Measurements from ENCODE around the gene KSR1. TPM values are rescaled to one million over a fixed set of nuclear protein-coding genes. Genes with fewer than 3 reads are reported as not detected.

The KSR1 gene
- total RNA-seq, 2 experiments from 2014 or later, result 96.6 to 113 TPM

DNA sequence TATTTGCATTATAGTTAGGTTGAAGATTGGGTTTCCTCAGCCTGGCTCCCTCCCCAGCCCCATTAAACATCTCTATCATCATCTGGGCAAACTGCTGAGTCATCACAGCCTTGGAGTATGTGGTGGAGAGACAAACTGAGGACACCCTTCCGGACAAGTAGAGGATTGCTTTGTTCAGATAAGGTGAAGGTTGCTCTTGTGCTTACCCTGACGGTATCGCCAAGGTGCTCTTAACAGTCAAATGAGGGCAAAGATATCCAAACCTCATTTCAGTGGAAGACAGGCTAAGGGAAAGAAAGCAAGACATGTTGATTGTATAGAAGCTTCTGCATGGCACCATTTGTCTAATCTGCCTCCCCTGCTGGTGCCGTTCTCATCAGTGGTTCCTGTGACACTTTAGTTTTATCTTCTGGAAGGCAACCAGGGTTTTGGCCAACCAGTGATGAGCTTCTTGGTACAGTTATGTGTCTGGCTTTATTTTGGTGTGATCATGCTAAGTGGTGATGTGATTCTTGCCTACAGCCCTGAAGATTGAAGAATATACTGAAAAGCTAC lies 117.8 kb downstream of the KSR1 start:
- H3K36me3 Mint-ChIP-seq (ENCODE audit: low read depth), result peaks cover 26% of the 10 kb centered on the region
- H3K4me1 Mint-ChIP-seq, result peaks cover 83% of the 10 kb centered on the region
- no peaks in the 10 kb centered on the region for H3K9me3 Mint-ChIP-seq (ENCODE audit: low read depth)
- no peak for ATAC-seq
- POLR2A ChIA-PET, result interaction anchor here (0.8 kb wide), 1 partner anchor 100 kb away, joined by 3 read pairs; no protein-coding TSS in a partner anchor
- peak; percentile 46 for DNase-seq
- intact Hi-C loops (cut with DNase I, micrococcal nuclease), result loop anchor here in 1 of 2 experiments (2.0 to 5.0 kb wide), 2 partner anchors 29 to 38 kb away; no protein-coding TSS in a partner anchor
- H3K4me3 Mint-ChIP-seq, result no peak overlapping the region
- no peaks in the 10 kb centered on the region for H3K27me3 Mint-ChIP-seq
- CTCF ChIA-PET, result interaction anchor here (0.9 to 2.2 kb wide), 7 partner anchors 10 to 337 kb away, joined by 3 to 7 read pairs (median 3); no protein-coding TSS in a partner anchor
- H3K27ac Mint-ChIP-seq, result peak overlapping the region; percentile 53

DNA sequence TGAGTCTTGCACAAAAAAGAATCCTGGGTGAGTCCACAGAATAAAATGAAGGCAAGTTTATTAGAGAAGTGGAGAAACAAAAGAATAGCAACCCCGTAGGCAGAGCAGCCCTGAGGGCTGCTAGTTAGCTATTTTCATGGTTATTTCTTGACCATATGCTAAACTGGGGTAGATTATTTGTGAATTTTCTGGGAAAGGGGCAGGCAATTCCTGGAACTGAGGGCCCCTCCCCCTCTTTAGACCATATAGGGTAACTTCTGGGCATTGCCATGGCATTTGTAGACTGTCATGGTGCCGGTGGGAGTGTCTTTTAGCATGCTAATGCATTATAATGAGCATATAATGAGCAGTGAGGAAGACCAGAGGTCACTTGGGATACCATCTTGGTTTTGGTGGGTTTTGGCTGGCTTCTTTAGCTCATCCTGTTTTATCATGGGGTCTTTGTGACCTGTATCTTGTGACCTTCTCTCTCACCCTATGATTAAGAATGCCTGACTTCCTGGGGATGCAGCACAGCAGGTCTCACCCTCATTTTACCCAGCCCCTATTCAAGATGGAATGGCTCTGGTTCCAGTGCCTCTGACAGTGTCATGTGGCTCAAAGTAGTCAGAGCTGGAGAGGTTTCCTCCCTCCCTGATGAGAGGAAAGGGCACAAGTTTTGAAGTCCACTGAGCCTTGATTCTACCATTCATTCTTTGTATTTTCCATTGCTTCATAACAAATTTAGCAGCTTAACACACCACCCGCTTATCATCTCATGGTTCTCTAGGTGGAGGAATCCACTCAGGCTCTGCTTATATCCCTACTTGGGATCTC lies 119.1 kb downstream of the KSR1 start:
- H3K27me3 Mint-ChIP-seq, result no peaks in the 10 kb centered on the region
- H3K4me1 Mint-ChIP-seq, result peaks cover 86% of the 10 kb centered on the region
- no peak overlapping the region for H3K4me3 Mint-ChIP-seq
- no peaks in the 10 kb centered on the region for H3K9me3 Mint-ChIP-seq (ENCODE audit: low read depth)
- peaks cover 30% of the 10 kb centered on the region for H3K36me3 Mint-ChIP-seq (ENCODE audit: low read depth)
- POLR2A ChIA-PET, result no interaction called here
- DNase-seq, result no peak
- H3K27ac Mint-ChIP-seq, result peak overlapping the region; percentile 42
- intact Hi-C loops (cut with DNase I, micrococcal nuclease), result no loop called here
- no peak for ATAC-seq
- CTCF ChIA-PET, result interaction anchor here (0.9 to 1.4 kb wide), 3 partner anchors 17 to 338 kb away, joined by 3 to 5 read pairs (median 3); no protein-coding TSS in a partner anchor

DNA sequence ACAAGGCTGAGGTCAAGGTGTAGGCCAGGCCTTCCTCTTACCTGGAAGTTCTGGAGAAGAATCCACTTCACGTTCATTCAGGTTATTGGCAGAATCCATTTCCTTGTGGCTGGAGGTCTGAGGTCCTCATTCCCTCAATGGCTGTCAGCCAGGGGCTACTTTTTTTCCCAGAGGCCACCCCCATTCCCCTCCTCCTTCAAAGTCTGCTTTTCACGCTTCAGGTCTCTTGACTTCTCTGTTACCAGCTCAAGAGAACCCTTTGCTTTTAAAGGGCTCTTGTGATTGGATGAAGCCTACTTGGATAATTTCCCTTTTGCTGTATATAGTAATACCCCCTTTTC lies 119.6 kb downstream of the KSR1 start:
- H3K4me3 Mint-ChIP-seq, result no peak overlapping the region
- H3K27me3 Mint-ChIP-seq, result no peaks in the 10 kb centered on the region
- DNase-seq (no peak), ATAC-seq (no peak)
- POLR2A ChIA-PET, result no interaction called here
- intact Hi-C loops (cut with DNase I, micrococcal nuclease), result no loop called here
- no peaks in the 10 kb centered on the region for H3K9me3 Mint-ChIP-seq (ENCODE audit: low read depth)
- H3K27ac Mint-ChIP-seq, result peak overlapping the region; percentile 22
- H3K36me3 Mint-ChIP-seq (ENCODE audit: low read depth), result peaks cover 30% of the 10 kb centered on the region
- CTCF ChIA-PET, result interaction anchor here (4.9 kb wide), 1 partner anchor 24 kb away, joined by 32 read pairs; no protein-coding TSS in a partner anchor
- H3K4me1 Mint-ChIP-seq, result peaks cover 90% of the 10 kb centered on the region

DNA sequence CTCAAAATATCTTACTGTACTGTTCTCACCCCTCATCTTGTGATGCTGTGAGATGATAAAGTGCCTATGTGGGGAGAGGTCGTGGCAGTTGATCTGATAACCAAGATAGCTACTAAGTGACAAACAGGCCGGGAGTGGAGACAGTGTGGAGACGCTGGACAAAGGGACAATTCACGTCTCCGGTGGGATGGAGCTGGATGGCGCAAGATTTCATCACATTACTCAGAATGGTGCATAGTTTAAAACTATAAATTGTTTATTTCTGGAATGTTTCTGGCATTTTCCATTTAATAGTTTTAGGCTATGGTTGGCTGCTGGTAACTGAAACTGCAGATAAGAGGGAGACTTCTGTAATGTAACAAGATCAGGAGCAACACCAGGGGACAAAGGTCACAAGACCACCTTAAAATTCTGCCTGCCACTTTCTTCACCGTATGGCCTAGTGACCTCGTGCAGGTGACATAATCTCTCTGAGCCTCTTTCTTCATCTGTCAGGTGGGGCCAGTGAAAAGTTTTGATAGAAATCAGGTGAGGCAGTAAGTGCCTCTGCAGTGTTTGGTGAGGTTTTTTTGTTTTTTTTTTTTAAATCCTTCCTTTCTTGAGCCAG lies 120.3 kb downstream of the KSR1 start:
- Mint-ChIP-seq H3K4me1 (peaks cover 92% of the 10 kb centered on the region), H3K27ac (peak overlapping the region; percentile 73), H3K9me3 (ENCODE audit: low read depth) (no peaks in the 10 kb centered on the region), H3K4me3 (no peak overlapping the region), H3K36me3 (ENCODE audit: low read depth) (peaks cover 37% of the 10 kb centered on the region), H3K27me3 (no peaks in the 10 kb centered on the region)
- DNase-seq (no peak), ATAC-seq (no peak)
- POLR2A ChIA-PET, result no interaction called here
- CTCF ChIA-PET, result interaction anchor here (0.6 to 4.9 kb wide), 2 partner anchors 24 to 159 kb away, joined by 3 to 32 read pairs; no protein-coding TSS in a partner anchor
- intact Hi-C loops (cut with DNase I, micrococcal nuclease), result no loop called here

DNA sequence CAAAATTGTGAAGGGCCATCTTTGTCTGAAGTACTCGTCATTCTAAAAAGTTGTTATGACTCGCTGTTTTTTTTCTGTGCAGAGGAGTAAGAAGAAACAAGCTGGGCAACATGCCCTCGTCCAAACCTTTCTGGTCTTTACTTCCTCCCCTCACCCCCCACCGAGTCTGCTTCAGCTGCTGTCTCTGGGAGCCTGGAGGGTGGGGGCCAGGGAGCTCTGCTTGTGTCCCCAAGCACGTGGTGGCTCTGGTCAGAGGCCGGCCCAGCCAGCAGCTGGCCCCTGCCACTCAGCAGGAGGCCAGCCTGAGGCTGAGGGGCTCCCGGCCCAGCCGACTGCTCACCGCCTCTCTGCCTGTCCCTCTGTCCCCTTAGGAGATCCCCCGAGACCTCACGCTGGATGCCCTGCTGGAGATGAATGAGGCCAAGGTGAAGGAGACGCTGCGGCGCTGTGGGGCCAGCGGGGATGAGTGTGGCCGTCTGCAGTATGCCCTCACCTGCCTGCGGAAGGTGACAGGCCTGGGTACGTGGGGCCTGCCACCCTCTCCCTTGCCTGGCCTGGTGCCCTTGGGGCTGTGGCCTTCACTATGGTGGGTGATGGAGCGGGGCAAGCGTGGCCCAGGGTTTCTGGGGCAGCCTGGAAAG lies 121.0 kb downstream of the KSR1 start:
- H3K36me3 Mint-ChIP-seq (ENCODE audit: low read depth), result peaks cover 38% of the 10 kb centered on the region
- POLR2A ChIA-PET, result no interaction called here
- peak overlapping the region; percentile 73 for H3K27ac Mint-ChIP-seq
- CTCF ChIA-PET, result interaction anchor here (0.6 to 4.9 kb wide), 3 partner anchors 23 to 159 kb away, joined by 3 to 32 read pairs (median 3); no protein-coding TSS in a partner anchor
- ATAC-seq (no peak), DNase-seq (no peak)
- no peaks in the 10 kb centered on the region for H3K9me3 Mint-ChIP-seq (ENCODE audit: low read depth)
- intact Hi-C loops (cut with DNase I, micrococcal nuclease), result no loop called here
- H3K27me3 Mint-ChIP-seq, result no peaks in the 10 kb centered on the region
- no peak overlapping the region for H3K4me3 Mint-ChIP-seq
- peaks cover 87% of the 10 kb centered on the region for H3K4me1 Mint-ChIP-seq

DNA sequence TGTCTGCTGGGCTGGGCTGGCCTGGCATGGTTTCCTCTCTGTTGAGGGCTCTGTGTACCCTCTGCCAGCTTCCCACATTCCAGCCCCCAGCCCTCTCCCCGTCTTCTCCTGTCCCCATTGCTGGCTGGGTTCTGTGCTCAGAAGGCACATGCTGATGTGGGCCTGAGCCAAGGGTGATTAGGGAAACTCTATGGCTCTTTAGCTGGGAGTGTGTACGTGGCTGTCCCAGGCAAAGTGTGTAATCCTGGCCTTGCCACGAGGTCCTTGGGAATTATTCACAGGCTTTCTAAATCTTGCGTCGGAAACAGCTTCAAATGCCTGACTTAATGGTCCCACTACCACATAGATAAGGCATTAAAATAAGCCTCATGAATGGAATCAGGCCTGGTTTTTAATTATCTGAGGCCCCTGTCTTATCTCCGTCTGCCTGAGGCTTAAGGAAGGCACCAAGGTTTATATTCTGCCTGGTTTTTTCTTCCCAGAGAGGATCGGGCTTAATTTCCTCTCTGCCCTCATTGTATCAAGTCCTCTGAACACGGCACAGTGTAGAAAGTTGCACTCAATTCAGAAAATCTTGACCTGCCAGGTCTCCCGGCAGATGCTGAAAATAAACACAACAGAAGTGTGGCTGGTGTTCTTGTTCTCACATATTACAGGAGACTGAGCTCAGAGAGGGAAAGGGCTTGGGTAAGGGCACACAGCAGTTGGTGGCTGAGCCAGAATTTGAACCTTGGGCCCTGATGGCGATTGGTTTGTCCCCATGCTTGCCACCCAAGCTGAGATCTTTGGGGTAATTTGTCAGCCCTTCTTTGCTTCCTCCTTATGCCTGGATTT lies 121.9 kb downstream of the KSR1 start:
- CTCF ChIA-PET, result interaction anchor here (0.7 to 4.9 kb wide), 5 partner anchors 15 to 170 kb away, joined by 3 to 32 read pairs (median 4); no protein-coding TSS in a partner anchor
- Mint-ChIP-seq H3K36me3 (ENCODE audit: low read depth) (peaks cover 41% of the 10 kb centered on the region), H3K27ac (peak overlapping the region; percentile 91), H3K4me1 (peaks cover 79% of the 10 kb centered on the region), H3K4me3 (no peak overlapping the region), H3K9me3 (ENCODE audit: low read depth) (no peaks in the 10 kb centered on the region), H3K27me3 (no peaks in the 10 kb centered on the region)
- DNase-seq, result no peak
- intact Hi-C loops (cut with DNase I, micrococcal nuclease), result loop anchor here in 1 of 2 experiments (2.0 kb wide), 1 partner anchor 121 kb away; the partner anchor contains the start of gene KSR1
- no peak for ATAC-seq
- POLR2A ChIA-PET, result interaction anchor here (0.6 to 1.2 kb wide), 2 partner anchors 34 to 190 kb away, joined by 3 to 7 read pairs; no protein-coding TSS in a partner anchor

DNA sequence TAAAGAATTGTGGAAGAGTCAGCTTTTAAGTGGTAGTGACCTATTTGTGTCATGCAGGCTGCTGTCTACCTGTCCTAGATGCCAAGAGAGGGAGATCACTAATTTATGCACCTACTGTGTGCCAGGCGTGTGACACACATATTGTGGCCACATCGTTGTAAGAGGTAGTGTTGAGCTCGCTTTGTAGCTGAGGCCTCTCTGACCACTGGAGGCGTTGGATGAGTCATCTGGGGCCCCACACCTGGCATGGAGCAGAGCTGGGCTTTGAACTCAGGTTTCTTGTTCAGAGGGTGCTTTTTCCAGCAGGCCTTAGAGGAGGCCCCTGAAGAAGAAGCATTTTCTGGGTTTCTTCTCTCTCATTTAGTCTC lies 122.5 kb downstream of the KSR1 start:
- Mint-ChIP-seq H3K9me3 (ENCODE audit: low read depth) (no peaks in the 10 kb centered on the region), H3K4me3 (peak overlapping the region; percentile 27), H3K36me3 (ENCODE audit: low read depth) (peaks cover 47% of the 10 kb centered on the region), H3K27ac (peak overlapping the region; percentile 91), H3K4me1 (peaks cover 73% of the 10 kb centered on the region), H3K27me3 (no peaks in the 10 kb centered on the region)
- ATAC-seq (peak; percentile 78), DNase-seq (peak; percentile 87)
- ChIA-PET POLR2A (interaction anchor here (0.6 to 1.2 kb wide), 2 partner anchors 34 to 191 kb away, joined by 3 to 7 read pairs; no protein-coding TSS in a partner anchor), CTCF (interaction anchor here (0.5 to 4.9 kb wide), 6 partner anchors 14 to 217 kb away, joined by 3 to 32 read pairs (median 4); no protein-coding TSS in a partner anchor)
- intact Hi-C loops (cut with DNase I, micrococcal nuclease), result loop anchor here in 1 of 2 experiments (1.0 to 2.0 kb wide), 3 partner anchors 105 to 122 kb away; partner anchors contain the start of gene KSR1

DNA sequence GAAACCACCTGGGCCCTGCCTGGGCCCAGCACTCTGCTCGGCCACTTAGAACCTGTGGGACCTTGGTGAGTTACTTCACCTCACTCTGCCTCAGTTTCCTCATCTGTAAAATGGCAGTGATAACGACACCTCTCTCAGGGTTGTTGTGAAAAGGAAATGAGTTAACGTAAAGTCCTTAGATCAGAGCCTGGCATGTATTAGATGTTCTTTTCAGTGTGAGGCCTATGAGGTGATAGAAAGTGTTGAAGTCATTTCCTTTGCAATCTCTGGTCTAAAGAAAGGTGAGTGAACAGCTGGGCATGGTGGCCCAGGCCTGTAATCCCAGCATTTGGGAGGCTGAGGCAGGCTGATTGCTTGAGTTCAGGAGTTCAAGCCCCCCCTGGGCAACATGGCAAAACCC lies 123.1 kb downstream of the KSR1 start:
- peak overlapping the region; percentile 91 for H3K27ac Mint-ChIP-seq
- no peaks in the 10 kb centered on the region for H3K9me3 Mint-ChIP-seq (ENCODE audit: low read depth)
- intact Hi-C loops (cut with DNase I, micrococcal nuclease), result loop anchor here in 1 of 2 experiments (1.0 to 2.0 kb wide), 3 partner anchors 106 to 123 kb away; partner anchors contain the start of gene KSR1
- DNase-seq (peak; percentile 38), ATAC-seq (peak; percentile 57)
- no peaks in the 10 kb centered on the region for H3K27me3 Mint-ChIP-seq
- ChIA-PET POLR2A (interaction anchor here (1.0 to 1.3 kb wide), 4 partner anchors 33 to 113 kb away, joined by 4 to 7 read pairs (median 6); no protein-coding TSS in a partner anchor), CTCF (interaction anchor here (0.5 to 4.9 kb wide), 8 partner anchors 10 to 217 kb away, joined by 3 to 32 read pairs (median 4); no protein-coding TSS in a partner anchor)
- H3K36me3 Mint-ChIP-seq (ENCODE audit: low read depth), result peaks cover 44% of the 10 kb centered on the region
- peaks cover 67% of the 10 kb centered on the region for H3K4me1 Mint-ChIP-seq
- H3K4me3 Mint-ChIP-seq, result peak overlapping the region; percentile 35

DNA sequence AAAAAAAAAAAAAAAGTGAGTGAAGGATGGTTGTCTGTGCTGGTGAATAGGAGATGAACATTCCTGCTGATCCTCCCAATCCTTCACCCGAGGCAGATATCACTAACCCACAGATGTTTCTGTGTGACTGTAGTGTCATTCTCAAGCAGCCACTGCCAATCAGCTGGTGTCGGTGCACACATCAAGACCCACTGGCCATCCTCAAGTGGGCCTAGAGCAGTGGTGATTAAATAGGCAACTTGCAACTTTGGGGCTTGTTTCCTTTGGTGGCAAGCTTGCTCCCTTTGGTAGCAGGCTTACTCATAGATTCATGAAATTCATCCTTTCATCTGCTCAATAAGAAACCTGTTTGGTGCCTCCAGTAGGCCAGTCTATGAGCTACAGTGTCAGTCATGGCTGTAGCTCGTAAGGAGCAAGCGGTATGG lies 123.7 kb downstream of the KSR1 start:
- ChIA-PET POLR2A (interaction anchor here (0.8 to 1.3 kb wide), 5 partner anchors 18 to 113 kb away, joined by 3 to 6 read pairs (median 4); no protein-coding TSS in a partner anchor), CTCF (interaction anchor here (0.6 to 4.9 kb wide), 10 partner anchors 10 to 225 kb away, joined by 3 to 32 read pairs (median 3); no protein-coding TSS in a partner anchor)
- peak overlapping the region; percentile 79 for H3K27ac Mint-ChIP-seq
- ATAC-seq (peak; percentile 75), DNase-seq (peak; percentile 65)
- no peaks in the 10 kb centered on the region for H3K9me3 Mint-ChIP-seq (ENCODE audit: low read depth)
- H3K4me3 Mint-ChIP-seq, result no peak overlapping the region
- peaks cover 60% of the 10 kb centered on the region for H3K4me1 Mint-ChIP-seq
- intact Hi-C loops (cut with DNase I, micrococcal nuclease), result loop anchor here (1.0 to 5.0 kb wide), 7 partner anchors 8 to 123 kb away; partner anchors contain the start of gene KSR1 (in 1 of the 2)
- H3K27me3 Mint-ChIP-seq, result no peaks in the 10 kb centered on the region
- H3K36me3 Mint-ChIP-seq (ENCODE audit: low read depth), result peaks cover 42% of the 10 kb centered on the region

DNA sequence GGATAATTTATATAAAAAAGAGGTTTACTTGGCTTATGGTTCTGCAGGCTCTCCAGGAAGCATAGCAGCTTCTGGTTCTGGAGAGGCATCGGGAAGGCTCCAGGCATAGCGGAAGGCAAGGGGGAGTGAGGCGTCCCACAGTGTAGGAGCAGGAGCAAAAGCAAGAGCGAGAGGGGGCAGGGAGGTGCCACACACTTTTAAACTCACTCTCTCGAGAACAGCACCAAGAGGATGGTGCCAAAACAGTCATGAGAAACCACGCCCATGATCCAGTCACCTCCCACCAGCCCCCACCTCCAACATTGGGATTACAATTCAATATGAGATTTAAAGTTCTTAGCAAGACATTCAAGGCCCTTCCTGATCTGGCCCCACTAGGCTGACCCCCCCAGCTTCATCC lies 124.8 kb downstream of the KSR1 start:
- Mint-ChIP-seq H3K4me1 (peaks cover 50% of the 10 kb centered on the region), H3K27me3 (no peaks in the 10 kb centered on the region), H3K27ac (peak overlapping the region; percentile 49), H3K9me3 (ENCODE audit: low read depth) (no peaks in the 10 kb centered on the region), H3K4me3 (no peak overlapping the region), H3K36me3 (ENCODE audit: low read depth) (peaks cover 42% of the 10 kb centered on the region)
- DNase-seq (no peak), ATAC-seq (no peak)
- ChIA-PET CTCF (interaction anchor here (0.6 to 2.0 kb wide), 6 partner anchors 12 to 147 kb away, joined by 3 to 8 read pairs (median 4); no protein-coding TSS in a partner anchor), POLR2A (no interaction called here)
- intact Hi-C loops (cut with DNase I, micrococcal nuclease), result loop anchor here in 1 of 2 experiments (5.0 kb wide), 1 partner anchor 46 kb away; no protein-coding TSS in a partner anchor

Data from activated CD4-positive, alpha-beta T cell treated with anti-CD3 and anti-CD28 coated beads for 36 hours (primary cell).